GM20431 (cell line): ENCODE data around the gene DNAJC8.

ENCODE experiments used
- in situ Hi-C: fragments of 300-500 bp; cut with MseI, MboI; formaldehyde crosslinking; loops from one replicate; pipeline ENCODE4 v1.15.0; 2020; ENCODE audit warnings: low sequenced_read_pairs; ENCODE audit not compliant: unreplicated experiment

The DNAJC8 gene

DNA sequence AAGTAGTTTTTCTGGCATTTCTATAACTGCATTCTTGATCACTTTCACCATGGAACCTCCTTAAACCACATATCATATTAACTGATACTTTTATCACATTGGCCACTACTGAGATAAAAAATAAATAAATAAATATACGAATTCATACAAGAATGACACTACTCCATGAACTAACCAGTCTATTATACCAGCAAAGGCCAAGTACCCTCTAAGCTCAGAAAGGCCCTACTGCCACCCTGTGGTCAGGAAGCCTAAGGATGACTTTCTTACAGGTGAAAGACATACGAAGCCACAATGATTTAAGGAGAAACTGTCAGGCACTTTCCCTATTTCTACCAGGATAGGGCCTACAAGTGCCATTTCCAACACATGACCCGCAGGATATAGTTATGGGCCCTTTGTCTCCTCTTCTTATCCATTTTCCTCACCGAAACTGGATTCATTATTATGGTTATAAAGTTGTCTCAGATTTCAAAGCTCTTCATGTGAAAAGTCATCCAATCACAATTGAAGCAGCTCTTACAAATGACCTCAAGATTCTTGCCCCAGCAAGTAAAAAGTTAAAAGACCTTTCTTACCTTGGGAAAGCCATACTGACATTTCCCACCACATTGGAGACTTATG, 23.9 kb downstream of the DNAJC8 start:
- in situ Hi-C loops: no loop called here

DNA sequence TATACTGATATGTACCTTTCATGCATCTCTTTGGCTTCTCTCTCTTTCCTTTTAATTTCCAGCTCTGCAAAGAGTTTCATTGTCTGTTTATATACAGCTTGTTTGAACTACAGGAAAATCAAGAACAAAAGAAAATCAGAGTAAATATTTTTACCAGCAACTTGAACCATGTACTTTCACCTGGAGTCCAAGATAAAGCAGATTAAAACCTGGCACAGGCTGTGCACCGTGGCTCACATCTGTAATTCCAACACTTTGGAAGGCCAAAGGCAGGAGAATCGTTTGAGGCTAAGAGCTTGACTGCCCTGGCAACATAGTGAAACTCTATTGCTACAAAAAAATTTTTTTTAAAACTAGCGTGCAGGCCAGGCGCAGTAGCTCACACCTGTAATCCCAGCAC, 27.6 kb downstream of the DNAJC8 start:
- in situ Hi-C loops: no loop called here

DNA sequence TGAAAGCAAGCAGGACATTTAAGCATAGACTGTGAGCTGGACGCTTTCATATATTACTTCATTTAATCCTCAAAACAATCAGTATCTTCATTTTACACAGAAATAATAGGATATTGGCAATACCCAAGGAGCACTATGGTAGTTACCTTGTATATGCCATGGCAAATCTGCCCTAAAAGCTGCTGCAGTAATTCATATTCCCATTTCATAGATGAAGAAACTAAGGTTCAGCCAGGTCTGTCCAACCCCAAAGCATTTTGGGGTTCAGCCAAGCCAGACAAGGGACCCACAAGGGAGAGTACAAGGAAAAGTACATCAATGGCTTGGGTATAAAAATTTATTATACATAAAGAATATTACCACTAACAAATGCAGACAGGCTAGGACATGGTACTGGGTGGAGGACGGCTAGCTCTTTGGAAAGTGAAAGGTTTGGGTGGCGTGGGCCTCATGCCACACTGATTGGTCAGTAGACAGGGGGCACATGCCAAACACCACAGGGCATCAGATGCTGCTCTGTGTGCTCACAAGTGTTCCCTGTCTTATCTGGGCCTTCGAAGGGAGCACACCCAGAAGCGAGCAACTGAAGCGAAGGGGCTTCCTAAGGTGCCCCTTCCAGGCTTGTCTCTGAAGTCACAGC, 32.5 kb downstream of the DNAJC8 start:
- in situ Hi-C loops: no loop called here

DNA sequence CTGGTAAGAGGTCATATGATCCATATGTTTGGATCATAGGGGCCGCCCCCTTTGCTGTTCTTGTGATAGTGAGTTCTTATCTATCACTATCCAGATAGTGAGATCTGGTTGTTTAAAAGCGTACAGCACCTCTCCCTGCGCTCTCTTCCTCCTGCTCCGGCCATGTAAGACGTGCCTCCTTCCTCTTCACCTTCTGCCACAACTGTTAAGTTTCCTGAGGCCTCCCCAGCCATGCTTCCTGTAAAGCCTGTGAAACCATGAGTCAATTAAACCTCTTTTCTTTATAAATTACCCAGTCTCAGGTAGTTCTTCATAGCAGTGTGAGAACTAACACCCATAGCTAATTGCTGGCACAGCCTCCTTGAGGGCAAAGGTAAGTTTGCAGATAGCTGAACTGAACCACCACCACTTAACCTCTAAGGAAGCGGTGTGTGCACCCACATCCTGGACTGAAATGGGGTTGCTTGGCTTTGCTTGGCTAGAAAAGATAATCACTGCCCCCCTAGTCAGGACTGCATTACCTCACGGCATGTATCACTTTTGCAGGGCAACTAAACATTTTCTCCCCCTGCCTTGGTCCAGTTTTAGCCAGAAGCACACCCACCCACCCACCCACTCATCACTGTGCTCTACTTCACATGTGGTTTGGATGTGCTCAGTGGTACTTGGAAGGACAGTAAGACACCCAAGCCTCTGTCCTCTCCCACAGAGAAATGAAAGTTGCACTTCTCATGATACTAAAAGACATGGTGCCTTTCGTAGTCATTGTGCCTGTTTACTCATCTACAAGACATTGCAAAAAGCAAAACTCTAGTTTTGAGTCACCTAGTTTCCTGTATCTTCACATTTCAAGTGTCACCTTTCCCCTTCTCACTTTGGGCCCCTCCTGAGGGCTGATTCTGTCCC, 33.2 kb downstream of the DNAJC8 start:
- in situ Hi-C loops: no loop called here

DNA sequence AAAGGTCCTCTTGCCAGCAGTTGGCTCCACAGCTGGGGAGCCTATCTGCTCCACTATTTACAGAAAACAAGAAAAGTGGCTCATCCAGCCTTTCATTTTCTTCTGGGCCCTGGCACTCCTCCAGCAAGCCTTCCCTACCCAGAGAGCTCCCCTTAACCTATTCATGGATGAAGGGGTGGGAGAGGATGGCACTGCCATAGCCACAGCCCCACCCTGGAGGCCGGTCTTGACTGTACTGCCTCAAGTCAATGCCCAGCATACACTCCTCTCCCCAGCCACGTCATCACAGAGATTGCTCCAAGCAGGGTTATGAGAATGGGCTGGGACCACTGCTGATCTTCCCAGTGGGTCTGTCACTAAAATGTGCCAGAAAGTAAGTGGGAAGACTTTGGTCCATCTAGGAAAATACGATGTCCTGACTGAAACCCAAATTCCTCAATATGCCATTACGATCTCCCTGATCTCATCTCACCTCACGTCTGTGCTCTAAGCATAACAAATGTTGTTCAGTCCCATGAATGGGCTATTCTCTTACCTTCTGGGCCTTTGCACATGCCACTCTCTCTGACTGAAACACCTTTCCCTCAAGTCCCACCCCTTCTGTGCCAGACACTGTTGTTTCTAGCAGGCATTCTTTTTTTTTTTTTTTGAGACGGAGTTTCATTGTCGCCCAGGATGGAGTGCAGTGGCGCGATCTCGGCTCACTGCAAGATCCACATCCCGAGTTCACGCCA, 35.0 kb downstream of the DNAJC8 start:
- in situ Hi-C loops: no loop called here

DNA sequence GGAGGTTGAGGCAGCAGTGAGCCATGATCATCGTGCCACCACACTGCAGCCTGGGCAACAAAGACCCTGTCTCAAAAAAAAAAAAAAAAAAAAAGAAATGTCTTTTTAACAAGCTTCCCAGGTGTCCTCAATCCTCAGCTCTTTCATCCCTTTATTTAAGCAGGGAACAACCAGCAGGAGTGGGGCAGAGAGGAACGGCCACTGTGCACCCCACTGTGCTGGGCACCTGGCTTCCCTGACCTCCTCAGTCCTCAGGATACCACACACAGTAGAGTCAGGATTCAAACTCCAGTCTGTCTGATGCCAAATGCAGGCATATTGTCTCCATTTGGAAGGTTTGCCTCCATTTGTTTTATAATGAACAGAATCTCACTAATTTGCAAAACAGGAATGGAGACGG, 36.5 kb downstream of the DNAJC8 start:
- in situ Hi-C loops: no loop called here

DNA sequence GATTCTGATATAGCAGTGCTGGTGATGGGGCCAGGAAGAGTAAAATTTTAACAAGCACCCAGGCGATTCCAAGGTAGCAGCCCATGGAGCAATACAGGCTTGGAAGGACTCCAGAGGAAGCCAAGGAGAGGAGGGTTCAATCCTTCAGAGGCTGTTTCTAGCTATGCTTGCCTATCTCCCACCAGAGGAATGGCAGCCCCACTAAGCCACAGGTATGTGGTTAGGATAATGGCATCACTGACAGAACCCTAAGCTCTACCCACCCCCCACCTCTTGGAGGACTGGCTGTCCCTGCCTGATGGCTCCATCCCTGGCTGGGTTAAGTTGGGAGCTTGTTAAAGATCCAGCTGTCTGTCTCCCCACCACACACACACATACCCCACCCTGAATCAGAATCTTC, 37.0 kb downstream of the DNAJC8 start:
- in situ Hi-C loops: no loop called here

DNA sequence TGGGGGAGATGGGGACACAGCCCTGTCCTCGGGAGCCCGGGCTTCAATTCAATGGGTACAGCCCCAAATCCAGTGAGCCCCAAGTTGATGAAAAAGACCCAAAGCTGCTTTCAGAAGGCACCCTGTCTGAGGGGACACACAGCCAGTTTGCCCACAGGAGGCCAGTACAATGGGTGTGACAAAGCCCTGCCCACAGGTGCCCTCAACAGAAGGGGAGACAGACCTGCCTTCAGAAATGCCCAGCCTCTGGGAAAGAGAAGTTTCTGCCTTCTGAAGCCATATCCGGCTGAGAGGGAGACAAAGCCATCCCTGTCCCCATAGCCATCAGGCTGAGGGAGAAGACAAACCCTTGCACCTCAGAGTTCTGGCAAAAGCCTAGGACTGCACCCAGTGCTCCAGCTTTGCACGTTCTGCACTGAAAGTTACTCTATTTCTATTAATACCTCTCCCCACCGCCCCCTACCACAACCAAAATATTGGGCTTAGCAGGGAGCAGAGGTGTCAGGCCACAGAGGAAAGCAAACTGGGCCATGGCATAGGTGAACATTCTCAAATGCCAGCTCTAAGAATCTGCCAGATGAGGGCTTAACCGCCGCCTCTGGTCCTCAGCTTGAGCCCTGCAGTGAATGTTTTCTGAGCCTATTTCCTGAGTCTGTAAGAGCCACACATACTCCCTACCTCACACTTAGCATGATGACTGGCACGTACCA, 38.3 kb downstream of the DNAJC8 start:
- in situ Hi-C loops: no loop called here

DNA sequence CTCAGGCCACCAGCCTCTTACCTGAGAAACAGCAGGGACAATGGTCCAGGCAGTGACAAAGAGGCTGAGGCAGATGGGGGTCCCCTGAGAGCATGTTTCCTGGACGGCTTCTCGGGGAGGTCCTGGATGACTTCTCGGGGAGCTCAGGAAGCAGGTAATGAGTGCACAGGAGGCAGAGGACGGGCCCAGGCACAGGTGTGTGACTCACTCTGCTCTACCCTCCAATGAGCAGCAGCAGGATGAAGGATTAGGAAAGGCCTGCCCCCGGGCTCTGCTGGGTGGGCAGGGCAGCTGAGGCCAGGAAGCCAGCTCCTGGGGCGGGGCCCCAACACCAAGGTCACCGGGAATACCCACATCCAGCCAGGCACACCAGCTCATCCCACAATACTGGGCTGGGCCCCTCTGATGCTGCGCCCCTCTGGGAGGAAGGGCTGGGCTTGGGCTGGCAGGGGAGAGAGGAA, 39.1 kb downstream of the DNAJC8 start:
- in situ Hi-C loops: no loop called here

DNA sequence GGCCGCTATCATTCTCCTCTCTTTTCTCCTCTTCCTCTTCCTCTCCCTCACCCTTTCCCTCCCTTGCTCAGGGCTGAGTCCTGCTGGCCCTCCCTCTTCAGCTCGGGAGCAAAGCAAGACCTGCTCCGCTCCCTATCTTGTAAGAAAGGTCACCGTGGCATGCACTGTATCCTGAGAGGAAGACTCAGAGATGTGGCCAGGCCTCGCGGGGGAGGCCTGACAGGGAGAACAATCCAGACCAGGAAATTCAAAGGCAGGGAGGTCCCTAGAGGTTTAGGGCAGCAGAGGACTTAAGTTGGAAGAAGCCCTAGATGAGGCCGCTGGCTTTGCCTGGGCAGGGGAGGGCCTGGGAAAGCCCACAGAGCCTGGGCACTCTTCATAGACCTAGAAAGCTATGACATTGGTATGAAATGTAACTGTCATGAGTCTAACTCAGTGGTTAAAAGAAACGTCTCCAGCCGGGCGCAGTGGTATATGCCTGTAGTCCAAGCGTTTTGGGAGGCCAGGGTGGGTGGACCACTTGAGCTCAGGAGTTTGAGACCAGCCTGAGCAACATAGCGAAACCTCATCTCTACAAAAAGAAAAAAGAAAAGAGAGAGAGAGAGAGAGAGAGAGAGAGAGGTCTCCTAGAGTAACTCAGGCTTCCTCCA, 41.7 kb downstream of the DNAJC8 start:
- in situ Hi-C loops: no loop called here

DNA sequence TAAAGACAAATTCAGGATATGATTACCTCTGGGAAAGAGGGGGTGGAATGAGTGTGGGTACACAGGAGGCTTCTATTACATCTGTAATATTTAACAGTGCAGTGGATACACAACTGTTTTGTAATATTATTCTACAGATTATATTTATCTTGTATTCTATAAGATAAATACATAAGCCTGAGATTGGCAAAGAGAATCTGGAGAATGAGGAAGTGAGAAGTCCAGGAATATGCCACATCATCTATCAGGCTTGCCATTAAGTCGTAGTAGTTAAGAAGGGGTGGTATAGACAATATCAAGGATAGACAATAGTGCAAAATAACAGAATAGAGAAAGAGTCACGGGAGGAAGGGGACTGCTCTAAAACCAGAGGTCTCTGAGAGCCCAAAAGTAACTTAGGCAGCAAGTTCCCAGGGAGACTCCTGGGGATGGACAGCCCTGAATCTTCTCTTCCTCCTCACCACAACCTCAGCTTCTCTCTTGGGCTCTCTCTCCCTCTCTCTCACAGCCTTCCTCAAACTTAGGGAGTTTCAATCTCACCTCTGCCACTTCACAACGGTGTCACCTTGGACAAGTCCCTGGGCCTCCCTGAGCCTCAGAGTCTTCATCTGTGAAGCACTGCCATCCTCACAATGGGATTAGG, 42.4 kb downstream of the DNAJC8 start:
- in situ Hi-C loops: no loop called here

DNA sequence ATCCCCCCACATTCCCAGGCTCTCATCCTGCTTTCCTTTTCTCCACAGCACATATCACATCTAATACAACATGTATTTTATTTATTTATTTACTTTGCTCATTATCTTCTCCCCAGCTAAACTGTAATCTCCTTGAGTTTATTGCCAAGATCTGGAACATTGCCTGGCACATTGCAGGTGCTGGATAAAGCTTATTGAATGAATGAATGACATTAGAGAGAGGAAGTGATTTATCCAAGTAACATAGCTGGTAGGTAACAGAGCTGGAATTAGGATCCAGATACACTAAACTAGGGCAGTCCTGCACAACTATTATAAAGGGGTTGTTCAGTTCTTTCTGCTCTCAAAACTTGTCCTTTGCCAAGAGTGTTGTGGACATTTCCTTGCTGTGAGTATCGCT, 47.8 kb downstream of the DNAJC8 start:
- in situ Hi-C loops: no loop called here

DNA sequence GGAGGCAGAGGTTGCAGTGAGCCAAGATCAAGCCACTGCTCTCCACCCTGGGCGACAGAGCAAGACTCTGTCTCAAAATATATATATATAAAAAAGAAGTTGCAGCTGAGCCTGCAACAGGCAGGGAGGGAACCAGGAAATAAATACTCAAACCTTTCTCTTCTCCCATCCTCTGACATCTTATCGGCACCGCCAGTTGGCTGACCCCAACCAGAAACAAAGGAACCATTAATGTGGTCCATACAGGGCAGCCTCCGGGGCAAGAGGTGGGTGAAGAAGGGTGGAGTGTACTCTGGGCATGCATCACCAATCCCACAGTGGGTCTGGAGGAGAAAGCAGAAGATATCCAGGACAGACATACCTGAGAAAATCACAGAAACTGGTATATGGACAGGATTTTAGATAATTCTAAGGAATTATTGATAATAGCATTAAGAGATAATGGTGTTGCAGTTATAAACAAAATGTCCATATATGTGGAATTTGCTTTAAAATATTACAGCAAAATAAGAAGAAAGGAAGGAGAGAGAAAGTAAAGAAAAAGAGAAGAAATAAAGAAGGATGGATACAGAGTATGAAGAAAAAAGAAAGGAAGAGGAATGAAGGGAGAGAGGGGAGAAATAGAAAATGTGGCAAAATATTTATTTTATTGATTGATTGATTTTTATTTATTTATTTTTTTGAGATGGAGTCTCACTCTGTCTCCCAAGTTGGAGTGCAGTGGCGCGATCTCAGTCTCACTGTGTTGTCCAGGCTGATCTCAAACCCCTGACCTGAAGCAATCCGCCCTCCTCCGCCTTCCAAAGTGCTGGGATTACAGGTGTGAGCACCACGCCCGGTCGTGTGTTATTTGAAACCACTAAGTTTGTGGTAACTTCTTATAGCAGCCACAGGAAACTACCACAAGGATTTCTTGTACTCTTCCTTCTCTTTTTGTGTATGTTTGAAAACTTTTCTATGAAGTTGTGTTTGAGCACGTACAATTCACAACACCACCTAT, 52.2 kb downstream of the DNAJC8 start:
- in situ Hi-C loops: no loop called here

DNA sequence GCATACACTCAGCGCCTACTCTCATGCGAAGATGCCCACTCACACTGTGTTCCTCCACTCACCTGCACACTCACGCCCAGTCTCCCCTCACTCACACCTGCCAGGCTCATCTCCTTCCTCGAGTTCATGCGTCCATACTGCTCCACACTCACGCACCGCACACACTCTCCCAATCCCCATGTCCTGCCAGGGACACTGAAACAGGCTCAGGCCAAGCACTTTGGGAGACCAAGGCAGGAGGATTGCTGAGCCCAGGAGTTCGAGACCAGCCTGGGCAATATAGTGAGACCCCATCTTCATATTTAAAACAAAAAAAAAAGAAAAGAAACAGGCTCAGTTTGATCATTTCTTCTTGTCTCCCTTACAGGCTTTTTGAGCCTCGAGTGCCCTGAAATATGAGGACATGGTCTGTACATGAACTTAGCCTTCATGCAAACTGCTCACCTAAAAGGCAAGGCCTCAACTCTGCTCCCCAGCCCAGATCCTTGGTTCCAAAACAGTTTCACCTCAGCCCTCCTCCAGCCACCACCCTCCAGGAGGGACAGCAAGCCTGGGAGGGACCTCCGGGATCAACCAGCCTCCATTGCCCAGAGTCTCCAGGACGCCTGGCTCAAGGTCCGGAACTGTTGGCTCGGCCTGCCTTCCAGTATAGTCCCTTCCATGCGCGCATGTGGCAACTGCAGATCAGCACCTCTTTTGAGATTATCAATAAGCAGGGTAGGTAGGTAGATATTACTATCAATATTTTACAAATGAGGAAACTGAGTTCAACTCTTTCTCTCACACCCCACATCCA, 53.9 kb downstream of the DNAJC8 start:
- in situ Hi-C loops: no loop called here

DNA sequence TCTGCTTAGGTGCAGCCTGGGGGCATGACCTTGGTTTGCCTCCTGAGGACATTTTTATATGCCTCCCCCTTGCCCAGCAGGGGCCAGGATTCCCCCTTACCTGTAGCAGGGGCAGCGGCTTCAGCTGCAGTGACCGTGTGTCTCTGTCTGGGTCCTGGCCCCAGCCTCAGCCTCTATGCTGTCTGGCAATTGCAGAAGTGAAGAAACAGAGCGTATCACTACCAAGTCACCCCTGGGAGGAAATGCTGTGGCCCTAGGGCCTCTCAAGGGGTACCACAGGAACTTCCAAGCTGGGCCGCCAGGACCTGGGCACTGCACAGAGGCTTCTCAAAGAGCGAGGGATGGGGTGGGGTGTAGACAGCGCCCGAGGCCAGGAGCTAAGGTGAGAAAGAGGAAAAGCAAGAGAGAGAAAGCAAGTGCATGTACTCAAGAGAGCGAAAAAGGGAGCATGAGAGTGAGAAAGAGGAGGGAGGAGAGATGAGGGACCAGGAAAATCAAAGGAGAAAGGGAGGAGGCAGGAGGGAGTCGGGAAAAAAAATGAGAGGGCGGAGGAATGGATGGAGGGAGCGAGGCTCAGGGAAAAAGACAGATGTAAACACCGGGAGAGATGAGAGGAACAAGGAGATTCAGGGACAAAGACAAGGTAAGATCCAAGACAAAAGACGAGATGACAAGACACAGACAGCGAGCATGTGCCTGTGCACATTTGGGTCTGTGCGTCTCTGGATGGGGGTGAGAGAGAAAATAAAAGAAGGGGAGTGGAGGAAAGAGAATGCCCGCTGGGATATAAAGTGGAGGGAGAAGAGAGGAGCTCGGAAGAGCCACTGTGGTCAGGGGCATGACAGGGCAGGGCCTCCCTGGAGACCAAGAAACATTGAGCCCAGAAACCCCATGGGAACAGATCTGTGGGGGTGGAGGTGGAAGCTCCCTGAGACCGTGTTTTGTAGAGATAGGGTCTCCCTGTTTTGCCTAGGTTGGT, 56.0 kb downstream of the DNAJC8 start, which contains the start of gene PTAFR:
TSS of gene PTAFR (minus strand) at position 199 of the 979 bp plus-strand sequence. CDS start 25,669 bp downstream, outside the sequence.
- in situ Hi-C loops: no loop called here
